Lung (tissue), 12 donors: ENCODE data around the gene FAM156A. TPM values are rescaled to one million over a fixed set of nuclear protein-coding genes. Genes with fewer than 3 reads are reported as not detected.

ENCODE experiments used
- ATAC-seq: fragments of 200-7000 bp; cut with Tn5 transposase; one replicate; pipeline ENCODE4 v1.9.1; 2020; ENCODE audit warnings: moderate number of reproducible peaks; ENCODE audit not compliant: insufficient read depth, low FRiP score
- DNase-seq, 3 donors: peaks; one replicate each; pipeline ENCODE4 v3.0.0-alpha.2; 2013 to 2017
- H3K27ac ChIP-seq, 2 donors: one replicate each; pipeline ENCODE4 v1.5.1; 2013; ENCODE audit warnings: mild to moderate bottlenecking in 2 of 2, moderate library complexity in 2 of 2, control low read depth in 1 of 2, inconsistent platforms in 1 of 2, low read depth in 1 of 2, low read length in 1 of 2
- H3K27me3 ChIP-seq, 3 donors: one replicate each; pipeline ENCODE4 v1.5.1; 2013; ENCODE audit warnings: low read length in 2 of 3; ENCODE audit not compliant: control insufficient read depth in 3 of 3, insufficient read depth in 3 of 3
- H3K36me3 ChIP-seq, 4 donors: one replicate each; pipeline ENCODE4 v1.5.1; 2013; ENCODE audit warnings: low read length in 4 of 4, mild to moderate bottlenecking in 1 of 4, moderate library complexity in 1 of 4; ENCODE audit not compliant: control insufficient read depth in 4 of 4, insufficient read depth in 4 of 4
- H3K4me1 ChIP-seq, 5 donors: one replicate each; pipeline ENCODE4 v1.5.1; 2013; ENCODE audit warnings: low read length in 5 of 5, mild to moderate bottlenecking in 2 of 5, moderate library complexity in 1 of 5; ENCODE audit not compliant: control insufficient read depth in 5 of 5, insufficient read depth in 5 of 5
- H3K4me3 ChIP-seq: one replicate; pipeline ENCODE4 v1.5.1; 2013; ENCODE audit warnings: mild to moderate bottlenecking, control low read depth, moderate library complexity
- H3K9ac ChIP-seq, 2 donors: one replicate each; pipeline ENCODE4 v1.5.1; 2013; ENCODE audit warnings: low read length in 2 of 2, control low read depth in 1 of 2; ENCODE audit not compliant: insufficient read depth in 1 of 2
- H3K9me3 ChIP-seq, 4 donors: one replicate each; pipeline ENCODE4 v1.5.1; 2013; ENCODE audit warnings: low read length in 3 of 4, mild to moderate bottlenecking in 1 of 4, moderate library complexity in 1 of 4; ENCODE audit not compliant: control insufficient read depth in 4 of 4, insufficient read depth in 3 of 4
- WGBS, 2 donors: extraction: QIAGEN DNeasy Blood & Tissue Kit; methylation state at CpG; one replicate each; pipeline ENCODE4 v1.1.7; 2013; 5-methylcytosine and 5-hydroxymethylcytosine counted together
- polyA plus RNA-seq, 2 donors: library from polyadenylated mRNA; stranded (reverse); fragments of 200-250 nt; gene quantifications; one replicate each; pipeline ENCODE4 v1.2.1, GENCODE V29; 2013
- total RNA-seq, 2 donors: library from RNA; depleted of rRNA in 1 of 2; stranded (reverse); fragments of >200 nt in 1 of 2; gene quantifications; one replicate each; pipeline ENCODE4 v1.2.1, GENCODE V29; 2014 to 2021
- TF ChIP-seq, protein P1 (sequence below): IDR thresholded peaks from 2 replicates; pipeline ENCODE4 v1.5.1; 2012; ENCODE audit warnings: mild to moderate bottlenecking; ENCODE audit errors: control extremely low read depth, extremely low read depth
- donor health status: control.
- donor health status: control.
- donor health status: Bipolar disorder and iron deficiency.
- donor health status: healthy.
- donor health status: DM: yes; HTN: yes; CAD: no.

Gene FAM156A
- total and polyA plus RNA-seq, 4 donors, result 14.0 to 21.4 (median 17.5) TPM

- Histone ChIP-seq H3K27ac (peak overlapping the region in 1 of 2 donors; percentile 60), H3K36me3 (no peaks in the 10 kb centered on the region), H3K4me1 (peaks cover 0 to 11% (median 0%) of the 10 kb centered on the region in 5 donors), H3K27me3 (peaks cover 0 to 22% (median 12%) of the 10 kb centered on the region in 3 donors), H3K9ac (peak overlapping the region in 1 of 2 donors; percentile 77), H3K9me3 (no peaks in the 10 kb centered on the region), H3K4me3 (no peak overlapping the region)
- peak; percentile 61 to 69 (median 66) for DNase-seq
- WGBS, 2 donors, result 67 to 69% methylated on average over 5 of the region's 5 CpGs
- TF ChIP-seq, protein P1, sequence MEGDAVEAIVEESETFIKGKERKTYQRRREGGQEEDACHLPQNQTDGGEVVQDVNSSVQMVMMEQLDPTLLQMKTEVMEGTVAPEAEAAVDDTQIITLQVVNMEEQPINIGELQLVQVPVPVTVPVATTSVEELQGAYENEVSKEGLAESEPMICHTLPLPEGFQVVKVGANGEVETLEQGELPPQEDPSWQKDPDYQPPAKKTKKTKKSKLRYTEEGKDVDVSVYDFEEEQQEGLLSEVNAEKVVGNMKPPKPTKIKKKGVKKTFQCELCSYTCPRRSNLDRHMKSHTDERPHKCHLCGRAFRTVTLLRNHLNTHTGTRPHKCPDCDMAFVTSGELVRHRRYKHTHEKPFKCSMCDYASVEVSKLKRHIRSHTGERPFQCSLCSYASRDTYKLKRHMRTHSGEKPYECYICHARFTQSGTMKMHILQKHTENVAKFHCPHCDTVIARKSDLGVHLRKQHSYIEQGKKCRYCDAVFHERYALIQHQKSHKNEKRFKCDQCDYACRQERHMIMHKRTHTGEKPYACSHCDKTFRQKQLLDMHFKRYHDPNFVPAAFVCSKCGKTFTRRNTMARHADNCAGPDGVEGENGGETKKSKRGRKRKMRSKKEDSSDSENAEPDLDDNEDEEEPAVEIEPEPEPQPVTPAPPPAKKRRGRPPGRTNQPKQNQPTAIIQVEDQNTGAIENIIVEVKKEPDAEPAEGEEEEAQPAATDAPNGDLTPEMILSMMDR, result no peak
- ATAC-seq, result no peak
Measured at GRCh38 chrX:52983321-52984000, 25.1 kb upstream of the FAM156A start.

DNA sequence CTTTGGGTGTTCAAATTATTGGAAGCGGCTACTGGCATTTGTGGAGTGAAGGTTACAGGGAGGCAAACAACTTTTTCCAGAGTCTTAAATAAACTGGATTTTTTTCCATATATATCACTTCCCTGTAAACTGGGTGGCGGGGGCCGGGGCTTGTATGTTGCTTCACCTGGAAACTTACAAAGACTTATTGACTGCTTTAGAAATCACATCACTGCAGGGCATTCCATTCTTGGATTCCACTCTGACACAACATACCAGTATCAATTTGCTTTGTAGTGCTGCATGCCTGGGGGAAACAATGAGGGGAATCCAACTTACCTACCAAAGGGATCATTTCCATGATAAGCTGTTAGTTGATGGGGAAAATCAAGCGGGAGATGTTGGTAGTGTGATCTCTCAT is 21.7 kb upstream of the FAM156A start:
- TF ChIP-seq, protein P1, result no peak
- Histone ChIP-seq H3K9ac (no peak overlapping the region), H3K36me3 (no peaks in the 10 kb centered on the region), H3K27me3 (peaks cover 0 to 23% (median 11%) of the 10 kb centered on the region in 3 donors), H3K27ac (peak overlapping the region; percentile 11 to 69), H3K9me3 (no peaks in the 10 kb centered on the region), H3K4me1 (peaks cover 0 to 16% (median 2%) of the 10 kb centered on the region in 5 donors), H3K4me3 (no peak overlapping the region)
- no peak for ATAC-seq
- no peak for DNase-seq
- 85 to 88% methylated on average over 4 of the region's 4 CpGs for WGBS, 2 donors

- DNase-seq (no peak), ATAC-seq (no peak)
- Histone ChIP-seq H3K4me1 (peaks cover 0 to 16% (median 2%) of the 10 kb centered on the region in 5 donors), H3K9ac (no peak overlapping the region), H3K27me3 (peaks cover 0 to 23% (median 11%) of the 10 kb centered on the region in 3 donors), H3K9me3 (no peaks in the 10 kb centered on the region), H3K4me3 (no peak overlapping the region), H3K27ac (peak overlapping the region in 1 of 2 donors; percentile 70), H3K36me3 (no peaks in the 10 kb centered on the region)
- TF ChIP-seq, protein P1, result no peak
- 61 to 82% methylated on average over 4 of the region's 4 CpGs for WGBS, 2 donors
Measured at GRCh38 chrX:52979568-52979967, 21.2 kb upstream of the FAM156A start.
